Right lung (tissue), 5 donors: ENCODE results near the gene ICAM1. TPM values are rescaled to one million over a fixed set of nuclear protein-coding genes. Genes with fewer than 3 reads are reported as not detected.
"Not testable (repeated sequence)": the region's sequence is repeated elsewhere in the genome, so short reads cannot be mapped to it uniquely, and the experiment has no call there.

Experiments used
- DNase-seq, 2 donors: peaks; one replicate each; pipeline ENCODE4 v3.0.0-alpha.2; 2013
- polyA plus RNA-seq, 5 donors: library from polyadenylated mRNA; unstranded; fragments of 120-200 nt; gene quantifications; one replicate each; pipeline versions ENCODE4 v1.2.1 to v1.2.3, GENCODE V29; 2013; ENCODE audit warnings: inconsistent platforms in 1 of 5, low replicate concordance in 1 of 5; ENCODE audit not compliant: insufficient read length in 5 of 5, insufficient read depth in 1 of 5

Gene ICAM1
- polyA plus RNA-seq, 5 donors = 14.2 to 25.1 (median 16.8) TPM

DNA sequence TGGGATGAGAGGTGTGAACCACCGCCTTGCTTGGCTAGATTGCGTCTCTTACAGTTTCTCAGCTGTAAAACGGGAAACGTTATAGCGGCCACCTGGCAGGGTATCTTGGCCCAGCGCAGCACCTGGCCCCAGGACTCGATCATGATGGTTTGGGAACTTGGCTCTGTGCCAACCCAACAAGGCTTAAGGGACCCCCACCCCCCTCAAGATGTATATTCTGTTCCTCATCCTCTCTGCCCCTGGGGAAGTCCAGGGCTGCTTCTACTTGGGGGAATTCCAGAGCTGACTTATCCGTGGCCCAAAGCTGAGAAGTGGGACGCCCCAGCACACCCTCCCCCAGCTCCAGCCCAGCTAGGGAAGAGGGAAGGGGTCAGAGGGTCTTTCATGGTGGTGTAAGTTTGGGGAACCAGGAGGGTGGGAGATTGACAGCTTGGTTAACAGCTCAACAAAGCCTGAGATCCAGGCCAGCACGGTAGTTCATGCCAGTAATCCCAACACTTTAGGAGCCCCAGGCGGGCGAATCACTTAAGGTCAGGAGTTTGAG is 695 bp downstream of the ICAM1 start:
- DNase-seq = no peak

DNA sequence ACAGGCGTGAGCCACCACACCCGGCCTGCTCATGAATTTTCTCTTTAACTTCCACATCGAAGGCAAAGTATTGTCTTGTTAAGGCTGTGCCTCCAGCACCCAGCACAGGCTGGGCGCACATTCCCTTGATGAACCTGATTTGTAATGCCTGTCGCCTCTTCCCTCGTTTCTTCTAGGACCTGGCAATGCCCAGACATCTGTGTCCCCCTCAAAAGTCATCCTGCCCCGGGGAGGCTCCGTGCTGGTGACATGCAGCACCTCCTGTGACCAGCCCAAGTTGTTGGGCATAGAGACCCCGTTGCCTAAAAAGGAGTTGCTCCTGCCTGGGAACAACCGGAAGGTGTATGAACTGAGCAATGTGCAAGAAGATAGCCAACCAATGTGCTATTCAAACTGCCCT is 3.7 kb downstream of the ICAM1 start:
- no peak for DNase-seq

DNA sequence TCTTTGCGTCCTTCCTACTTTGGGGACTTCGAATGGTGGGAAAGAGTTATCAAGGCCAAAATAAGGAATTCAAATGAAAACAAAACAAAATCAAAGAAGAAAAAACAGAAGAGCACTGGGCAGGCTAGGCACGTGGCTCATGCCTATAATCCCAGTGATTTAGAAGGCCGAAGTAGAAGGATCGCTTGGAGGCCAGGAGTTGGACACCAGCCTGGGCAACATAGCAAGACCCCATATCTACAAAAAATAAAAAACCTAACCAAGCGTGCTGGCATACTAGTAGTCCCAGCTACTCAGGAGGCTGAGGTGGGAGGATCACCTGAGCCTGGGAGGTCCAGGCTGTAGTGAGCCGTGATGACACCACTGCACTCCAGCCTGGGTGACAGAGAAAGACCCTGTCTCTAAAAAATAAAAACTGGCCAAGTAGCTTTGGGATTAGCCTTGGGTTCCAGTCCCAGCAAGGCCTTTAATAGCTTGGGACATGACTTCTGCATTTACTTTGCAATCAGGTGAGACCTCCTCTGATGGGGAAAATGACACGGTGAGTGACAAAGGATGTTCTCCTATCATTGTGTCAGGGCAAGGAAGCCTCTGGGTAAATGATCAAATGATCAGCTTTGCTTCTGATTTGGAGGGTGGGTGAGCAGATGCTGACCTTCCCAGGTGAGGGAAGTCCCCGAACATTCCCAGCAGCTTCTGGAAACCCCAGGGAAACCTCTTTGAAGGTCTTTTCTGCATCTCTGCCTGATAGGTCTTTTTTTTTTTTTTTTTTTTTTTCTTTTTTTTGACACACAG is 7.1 kb downstream of the ICAM1 start:
- DNase-seq = no peak

DNA sequence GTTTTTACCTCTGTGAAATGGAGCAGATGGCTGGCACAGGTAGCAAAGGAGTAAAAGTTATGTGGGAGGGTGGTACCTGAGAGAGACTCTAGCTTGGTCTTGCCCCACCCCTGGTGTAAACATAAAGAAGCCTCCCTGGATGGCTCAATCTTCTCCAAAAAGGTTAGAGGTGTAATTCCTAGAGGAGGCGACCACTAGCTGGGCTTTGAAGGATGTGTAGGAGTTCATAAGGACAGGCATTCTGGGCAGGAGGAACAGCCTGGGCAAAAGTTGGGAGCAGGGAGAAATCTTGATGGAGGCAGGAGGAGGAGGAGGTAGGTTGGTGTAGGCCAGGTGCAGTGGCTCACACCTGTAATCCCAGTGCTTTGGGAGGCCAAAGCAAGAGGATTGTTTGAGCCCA is 8.0 kb downstream of the ICAM1 start:
- no peak for DNase-seq

DNA sequence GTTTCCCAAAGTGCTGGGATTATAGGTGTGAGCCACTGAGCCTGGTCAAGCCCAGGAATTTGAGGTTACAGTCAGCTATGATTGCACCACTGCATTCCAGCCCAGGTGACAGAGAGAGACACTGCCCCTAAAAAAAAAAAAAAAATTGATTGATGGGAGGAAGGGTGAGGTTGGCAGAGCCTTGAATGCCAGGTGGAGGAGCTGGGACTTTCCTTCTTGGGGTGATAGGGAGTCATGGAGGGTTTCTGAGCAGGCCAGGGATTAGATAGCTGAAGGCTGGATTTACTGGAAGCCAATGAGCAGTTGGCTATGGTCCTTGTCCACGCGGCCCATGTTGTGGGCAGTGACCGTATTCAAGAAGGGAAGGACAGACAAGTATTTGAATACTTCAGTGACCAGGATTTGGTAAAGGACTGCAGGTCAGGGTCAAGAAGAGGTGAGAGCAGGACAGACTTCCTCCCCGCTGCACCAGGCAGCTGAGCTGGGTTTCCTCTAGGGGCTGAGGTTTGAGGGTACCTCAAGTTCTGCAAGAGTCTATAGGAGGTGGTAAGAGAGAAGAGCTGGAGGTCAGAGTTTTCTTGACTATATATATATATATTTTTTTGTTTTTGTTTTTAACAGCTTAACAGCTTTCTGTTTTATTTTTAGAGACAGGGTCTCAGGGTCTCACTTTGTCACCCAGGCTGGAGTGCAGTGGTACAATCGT is 9.0 kb downstream of the ICAM1 start:
- DNase-seq = no peak

DNA sequence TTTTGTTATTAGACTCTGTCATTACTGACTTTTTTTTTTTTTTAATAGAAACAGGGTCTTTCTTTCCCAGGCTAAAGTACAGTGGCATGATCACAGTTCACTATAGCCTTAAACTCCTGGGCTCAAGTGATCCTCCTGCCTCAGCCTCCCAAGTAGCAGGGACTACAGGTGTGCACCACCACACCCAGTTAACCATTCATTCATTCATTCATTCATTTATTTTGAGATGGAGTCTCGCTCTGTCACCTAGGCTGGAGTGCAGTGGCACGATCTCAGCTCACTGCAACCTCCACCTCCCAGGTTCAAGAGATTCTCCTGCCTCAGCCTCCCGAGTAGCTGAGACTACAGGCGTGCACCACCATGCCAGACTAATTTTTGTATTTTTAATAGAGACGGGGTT is 11.1 kb downstream of the ICAM1 start:
- DNase-seq = not testable (repeated sequence)

DNA sequence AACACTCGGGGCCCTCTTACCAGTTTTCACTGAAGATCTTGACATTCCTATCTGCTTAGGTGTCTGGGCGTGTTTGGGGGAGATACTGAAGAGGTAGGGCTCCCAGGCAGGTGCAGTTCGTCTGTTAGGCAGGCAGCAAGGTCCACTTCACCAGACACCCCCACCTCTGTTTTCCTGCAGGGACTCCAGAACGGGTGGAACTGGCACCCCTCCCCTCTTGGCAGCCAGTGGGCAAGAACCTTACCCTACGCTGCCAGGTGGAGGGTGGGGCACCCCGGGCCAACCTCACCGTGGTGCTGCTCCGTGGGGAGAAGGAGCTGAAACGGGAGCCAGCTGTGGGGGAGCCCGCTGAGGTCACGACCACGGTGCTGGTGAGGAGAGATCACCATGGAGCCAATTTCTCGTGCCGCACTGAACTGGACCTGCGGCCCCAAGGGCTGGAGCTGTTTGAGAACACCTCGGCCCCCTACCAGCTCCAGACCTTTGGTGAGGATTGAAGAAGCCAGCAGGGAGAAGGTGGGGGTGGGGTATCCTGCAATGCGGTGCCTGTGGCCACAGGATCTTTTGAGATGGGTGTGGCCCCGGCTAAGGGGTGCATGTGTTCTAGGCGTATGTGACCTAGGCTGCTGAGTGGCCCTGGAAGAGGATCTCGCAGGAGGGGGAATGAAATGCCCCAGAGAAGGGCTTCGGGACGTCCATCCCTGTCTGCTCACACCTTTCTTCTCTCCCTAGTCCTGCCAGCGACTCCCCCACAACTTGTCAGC is 12.6 kb downstream of the ICAM1 start:
- DNase-seq = no peak

DNA sequence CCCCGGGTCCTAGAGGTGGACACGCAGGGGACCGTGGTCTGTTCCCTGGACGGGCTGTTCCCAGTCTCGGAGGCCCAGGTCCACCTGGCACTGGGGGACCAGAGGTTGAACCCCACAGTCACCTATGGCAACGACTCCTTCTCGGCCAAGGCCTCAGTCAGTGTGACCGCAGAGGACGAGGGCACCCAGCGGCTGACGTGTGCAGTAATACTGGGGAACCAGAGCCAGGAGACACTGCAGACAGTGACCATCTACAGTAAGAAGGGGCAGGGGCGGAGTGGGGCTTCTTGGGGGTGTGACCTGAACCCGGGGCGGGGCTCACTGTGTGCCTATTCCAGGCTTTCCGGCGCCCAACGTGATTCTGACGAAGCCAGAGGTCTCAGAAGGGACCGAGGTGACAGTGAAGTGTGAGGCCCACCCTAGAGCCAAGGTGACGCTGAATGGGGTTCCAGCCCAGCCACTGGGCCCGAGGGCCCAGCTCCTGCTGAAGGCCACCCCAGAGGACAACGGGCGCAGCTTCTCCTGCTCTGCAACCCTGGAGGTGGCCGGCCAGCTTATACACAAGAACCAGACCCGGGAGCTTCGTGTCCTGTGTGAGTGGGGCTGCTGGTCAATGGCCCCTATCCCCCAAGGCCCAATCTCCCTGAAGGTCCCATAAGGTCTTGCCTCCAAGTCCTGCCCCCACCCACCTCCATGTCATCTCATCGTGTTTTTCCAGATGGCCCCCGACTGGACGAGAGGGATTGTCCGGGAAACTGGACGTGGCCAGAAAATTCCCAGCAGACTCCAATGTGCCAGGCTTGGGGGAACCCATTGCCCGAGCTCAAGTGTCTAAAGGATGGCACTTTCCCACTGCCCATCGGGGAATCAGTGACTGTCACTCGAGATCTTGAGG is 13.4 kb downstream of the ICAM1 start:
- DNase-seq = no peak

DNA sequence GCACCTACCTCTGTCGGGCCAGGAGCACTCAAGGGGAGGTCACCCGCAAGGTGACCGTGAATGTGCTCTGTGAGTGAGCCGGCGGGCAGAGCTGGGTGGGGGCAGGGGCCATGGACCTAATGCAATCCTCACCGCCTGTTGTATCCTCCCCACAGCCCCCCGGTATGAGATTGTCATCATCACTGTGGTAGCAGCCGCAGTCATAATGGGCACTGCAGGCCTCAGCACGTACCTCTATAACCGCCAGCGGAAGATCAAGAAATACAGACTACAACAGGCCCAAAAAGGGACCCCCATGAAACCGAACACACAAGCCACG is 14.0 kb downstream of the ICAM1 start:
- DNase-seq = no peak

DNA sequence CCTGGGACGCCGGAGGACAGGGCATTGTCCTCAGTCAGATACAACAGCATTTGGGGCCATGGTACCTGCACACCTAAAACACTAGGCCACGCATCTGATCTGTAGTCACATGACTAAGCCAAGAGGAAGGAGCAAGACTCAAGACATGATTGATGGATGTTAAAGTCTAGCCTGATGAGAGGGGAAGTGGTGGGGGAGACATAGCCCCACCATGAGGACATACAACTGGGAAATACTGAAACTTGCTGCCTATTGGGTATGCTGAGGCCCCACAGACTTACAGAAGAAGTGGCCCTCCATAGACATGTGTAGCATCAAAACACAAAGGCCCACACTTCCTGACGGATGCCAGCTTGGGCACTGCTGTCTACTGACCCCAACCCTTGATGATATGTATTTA is 14.5 kb downstream of the ICAM1 start:
- DNase-seq = no peak

DNA sequence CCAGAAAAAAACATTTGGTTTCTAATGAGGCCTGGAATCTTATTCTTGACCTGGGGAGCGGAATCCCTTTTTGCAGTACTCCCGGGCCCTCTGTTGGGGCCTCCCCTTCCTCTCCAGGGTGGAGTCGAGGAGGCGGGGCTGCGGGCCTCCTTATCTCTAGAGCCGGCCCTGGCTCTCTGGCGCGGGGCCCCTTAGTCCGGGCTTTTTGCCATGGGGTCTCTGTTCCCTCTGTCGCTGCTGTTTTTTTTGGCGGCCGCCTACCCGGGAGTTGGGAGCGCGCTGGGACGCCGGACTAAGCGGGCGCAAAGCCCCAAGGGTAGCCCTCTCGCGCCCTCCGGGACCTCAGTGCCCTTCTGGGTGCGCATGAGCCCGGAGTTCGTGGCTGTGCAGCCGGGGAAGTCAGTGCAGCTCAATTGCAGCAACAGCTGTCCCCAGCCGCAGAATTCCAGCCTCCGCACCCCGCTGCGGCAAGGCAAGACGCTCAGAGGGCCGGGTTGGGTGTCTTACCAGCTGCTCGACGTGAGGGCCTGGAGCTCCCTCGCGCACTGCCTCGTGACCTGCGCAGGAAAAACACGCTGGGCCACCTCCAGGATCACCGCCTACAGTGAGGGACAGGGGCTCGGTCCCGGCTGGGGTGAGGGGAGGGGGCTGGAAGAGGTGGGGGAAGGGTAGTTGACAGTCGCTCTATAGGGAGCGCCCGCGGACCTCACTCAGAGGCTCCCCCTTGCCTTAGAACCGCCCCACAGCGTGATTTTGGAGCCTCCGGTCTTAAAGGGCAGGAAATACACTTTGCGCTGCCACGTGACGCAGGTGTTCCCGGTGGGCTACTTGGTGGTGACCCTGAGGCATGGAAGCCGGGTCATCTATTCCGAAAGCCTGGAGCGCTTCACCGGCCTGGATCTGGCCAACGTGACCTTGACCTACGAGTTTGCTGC is 16.1 kb downstream of the ICAM1 start, which contains the start of gene ICAM4:
Gene ICAM4, plus strand, starts transcription at position 153 of the 935 bp plus-strand sequence. Its CDS starts 58 bp downstream, at position 211.
- DNase-seq = peak; percentile 94

DNA sequence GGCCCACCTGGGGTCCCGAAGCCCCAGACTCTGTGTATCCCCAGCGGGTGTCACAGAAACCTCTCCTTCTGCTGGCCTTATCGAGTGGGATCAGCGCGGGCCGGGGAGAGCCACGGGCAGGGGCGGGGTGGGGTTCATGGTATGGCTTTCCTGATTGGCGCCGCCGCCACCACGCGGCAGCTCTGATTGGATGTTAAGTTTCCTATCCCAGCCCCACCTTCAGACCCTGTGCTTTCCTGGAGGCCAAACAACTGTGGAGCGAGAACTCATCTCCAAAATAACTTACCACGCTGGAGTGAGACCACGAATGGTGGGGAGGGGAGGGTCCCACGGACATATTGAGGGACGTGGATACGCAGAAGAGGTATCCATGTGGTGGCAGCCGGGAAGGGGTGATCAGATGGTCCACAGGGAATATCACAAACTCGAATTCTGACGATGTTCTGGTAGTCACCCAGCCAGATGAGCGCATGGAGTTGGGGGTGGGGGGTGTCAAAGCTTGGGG is 17.8 kb downstream of the ICAM1 start:
- DNase-seq = no peak

DNA sequence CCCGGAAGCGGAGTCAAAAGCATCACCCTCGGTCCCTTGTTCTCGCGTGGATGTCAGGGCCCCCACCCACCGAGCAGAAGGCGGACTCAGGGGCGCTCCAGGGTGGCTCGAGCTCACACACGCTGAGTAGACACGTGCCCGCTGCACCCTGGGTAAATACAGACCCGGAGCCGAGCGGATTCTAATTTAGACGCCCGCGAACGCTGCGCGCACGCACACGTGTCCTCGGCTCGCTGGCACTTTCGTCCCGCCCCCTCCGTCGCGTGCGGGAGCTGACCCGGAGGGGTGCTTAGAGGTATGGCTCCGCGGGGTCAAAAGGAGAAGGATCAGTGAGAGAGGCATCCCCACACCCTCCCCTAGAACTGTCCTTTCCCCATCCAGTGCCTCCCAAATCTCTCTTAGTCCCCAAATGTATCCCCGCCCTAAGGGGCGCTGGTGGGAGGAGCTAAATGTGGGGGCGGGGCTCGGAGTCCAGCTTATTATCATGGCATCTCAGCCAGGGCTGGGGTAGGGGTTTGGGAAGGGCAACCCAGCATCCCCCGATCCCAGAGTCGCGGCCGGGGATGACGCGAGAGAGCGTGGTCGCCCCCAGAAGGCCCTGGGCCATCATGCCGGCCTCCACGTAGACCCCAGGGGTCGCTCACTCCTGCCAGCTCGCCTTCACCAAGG is 18.4 kb downstream of the ICAM1 start:
- DNase-seq = no peak

DNA sequence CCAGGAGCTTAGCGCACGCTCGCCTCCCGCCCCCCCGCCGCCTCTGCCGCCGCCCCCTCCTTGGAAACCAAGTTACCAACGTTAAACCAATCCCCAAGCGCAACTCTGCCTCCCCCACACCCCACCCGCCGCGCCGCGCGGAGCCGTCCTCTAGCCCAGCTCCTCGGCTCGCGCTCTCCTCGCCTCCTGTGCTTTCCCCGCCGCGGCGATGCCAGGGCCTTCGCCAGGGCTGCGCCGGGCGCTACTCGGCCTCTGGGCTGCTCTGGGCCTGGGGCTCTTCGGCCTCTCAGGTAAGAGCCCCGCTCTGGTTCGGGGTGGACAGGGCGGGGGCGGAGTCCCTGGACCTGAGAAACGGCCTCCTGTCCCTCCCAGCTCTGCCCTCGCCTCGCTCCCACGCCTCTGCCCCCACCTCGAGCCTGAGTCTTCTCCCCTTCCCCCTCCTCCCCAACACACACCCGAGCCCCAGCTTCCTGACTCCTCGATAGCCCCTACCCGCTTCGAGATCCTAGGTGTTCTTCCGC is 19.0 kb downstream of the ICAM1 start, which contains the start of gene ICAM5:
Gene ICAM5, plus strand, starts transcription at position 117 of the 521 bp plus-strand sequence. Its CDS starts 92 bp downstream, at position 209.
- DNase-seq = no peak

DNA sequence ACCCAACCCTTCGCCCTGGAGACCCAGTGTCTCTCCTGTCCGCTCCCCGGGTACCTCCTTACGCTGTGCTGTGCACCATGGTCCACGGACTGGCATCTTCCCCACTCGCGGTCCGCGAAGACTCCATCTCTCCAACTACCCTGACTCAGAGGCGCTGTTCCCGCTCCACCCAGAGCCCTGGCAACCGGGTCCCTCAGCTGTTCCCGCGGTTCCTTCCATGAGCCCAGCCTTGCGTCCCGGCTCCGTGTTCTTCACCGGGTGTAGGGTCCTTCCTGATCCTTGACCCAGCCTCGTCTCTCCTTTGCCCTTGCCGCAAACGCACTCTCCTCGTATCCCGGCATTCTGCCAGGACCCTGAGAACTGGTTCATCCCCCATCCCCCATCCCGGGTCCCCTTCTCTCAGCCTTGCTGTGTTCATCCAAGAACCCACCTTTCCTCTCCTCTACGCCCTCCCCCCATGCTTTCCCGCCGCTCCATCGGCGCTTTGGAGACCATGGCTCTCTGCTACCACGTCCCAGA is 19.5 kb downstream of the ICAM1 start:
- DNase-seq = no peak

DNA sequence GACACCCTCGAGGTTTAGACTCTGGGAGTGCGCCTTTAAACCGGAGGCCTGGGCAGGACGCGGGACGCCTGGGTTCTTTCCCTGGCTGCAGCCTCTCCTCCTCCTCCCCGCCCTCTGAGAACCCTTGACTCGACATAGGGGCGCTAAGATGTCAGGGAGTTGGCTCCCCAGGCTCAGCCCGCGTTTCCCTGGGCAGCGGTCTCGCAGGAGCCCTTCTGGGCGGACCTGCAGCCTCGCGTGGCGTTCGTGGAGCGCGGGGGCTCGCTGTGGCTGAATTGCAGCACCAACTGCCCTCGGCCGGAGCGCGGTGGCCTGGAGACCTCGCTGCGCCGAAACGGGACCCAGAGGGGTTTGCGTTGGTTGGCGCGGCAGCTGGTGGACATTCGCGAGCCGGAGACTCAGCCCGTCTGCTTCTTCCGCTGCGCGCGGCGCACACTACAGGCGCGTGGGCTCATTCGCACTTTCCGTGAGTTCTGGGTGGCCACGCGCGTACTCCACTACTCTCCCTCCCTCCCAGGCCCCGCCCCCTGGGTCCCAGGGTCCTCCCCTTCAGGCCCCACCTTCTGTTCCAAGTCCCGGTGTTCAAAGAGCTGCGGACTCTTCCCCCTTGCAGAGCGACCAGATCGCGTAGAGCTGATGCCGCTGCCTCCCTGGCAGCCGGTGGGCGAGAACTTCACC is 20.1 kb downstream of the ICAM1 start:
- DNase-seq = no peak

DNA sequence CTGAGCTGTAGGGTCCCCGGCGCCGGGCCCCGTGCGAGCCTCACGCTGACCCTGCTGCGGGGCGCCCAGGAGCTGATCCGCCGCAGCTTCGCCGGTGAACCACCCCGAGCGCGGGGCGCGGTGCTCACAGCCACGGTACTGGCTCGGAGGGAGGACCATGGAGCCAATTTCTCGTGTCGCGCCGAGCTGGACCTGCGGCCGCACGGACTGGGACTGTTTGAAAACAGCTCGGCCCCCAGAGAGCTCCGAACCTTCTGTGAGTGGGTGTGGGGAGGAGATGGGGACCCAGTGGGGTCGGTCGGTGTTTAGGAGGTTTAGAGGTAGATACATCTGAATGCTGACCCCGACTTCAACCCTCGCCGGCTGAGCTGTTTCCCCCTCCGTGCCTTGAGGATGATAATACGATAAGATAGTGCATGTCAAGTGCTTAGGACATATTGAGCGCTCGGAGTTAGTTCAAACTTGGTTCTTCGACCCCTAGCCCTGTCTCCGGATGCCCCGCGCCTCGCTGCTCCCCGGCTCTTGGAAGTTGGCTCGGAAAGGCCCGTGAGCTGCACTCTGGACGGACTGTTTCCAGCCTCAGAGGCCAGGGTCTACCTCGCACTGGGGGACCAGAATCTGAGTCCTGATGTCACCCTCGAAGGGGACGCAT is 20.8 kb downstream of the ICAM1 start:
- DNase-seq = no peak
